Body of pancreas (tissue), 4 donors: ENCODE results near the gene TOB1. TPM values are rescaled to one million over a fixed set of nuclear protein-coding genes. Genes with fewer than 3 reads are reported as not detected.

Source experiments
- ATAC-seq: fragments of 150-250 bp; one replicate; pipeline ENCODE4 v1.9.1; 2016
- DNase-seq, 4 donors: peaks; one replicate each; pipeline ENCODE4 v3.0.0-alpha.2; 2019
- H3K27ac ChIP-seq, 4 donors: fragments of 200-600 bp; sonication (generic); 1 replicate in 3 of 4; 2 replicates in 1 of 4; pipeline versions ENCODE4 v1.5.1 to v1.6.1; 2016 to 2019; ENCODE audit warnings: mild to moderate bottlenecking in 1 of 4, mixed read lengths in 1 of 4, moderate library complexity in 1 of 4
- H3K27me3 ChIP-seq, 2 donors: fragments of 200-600 bp; sonication (generic); one replicate each; pipeline ENCODE4 v1.6.0; 2016; ENCODE audit warnings: mild to moderate bottlenecking in 1 of 2
- H3K36me3 ChIP-seq, 2 donors: fragments of 200-600 bp; sonication (generic); replicated peaks in 1 of 2; 2 replicates each; pipeline ENCODE4 v1.5.1; 2016; ENCODE audit warnings: low read depth in 2 of 2; ENCODE audit not compliant: insufficient read depth in 1 of 2
- H3K4me1 ChIP-seq: fragments of 200-600 bp; sonication (generic); one replicate; pipeline ENCODE4 v1.6.0; 2016
- H3K4me3 ChIP-seq, 2 donors: fragments of 200-600 bp; sonication (generic); 1 replicate in 1 of 2; 2 replicates in 1 of 2; pipeline ENCODE4 v1.5.1; 2016 to 2019
- H3K9me3 ChIP-seq, 3 donors: fragments of 200-600 bp; sonication (generic); 1 replicate in 2 of 3; 2 replicates in 1 of 3; pipeline ENCODE4 v1.5.1; 2016
- POLR2A ChIP-seq, 3 donors: fragments of 450-650 bp; IDR thresholded peaks; one replicate each; pipeline ENCODE4 v1.6.1; 2016; ENCODE audit warnings: antibody characterized with exemption in 3 of 3, mild to moderate bottlenecking in 2 of 3
- WGBS, 2 donors: methylation state at CpG; one replicate each; pipeline ENCODE4 v1.1.5; 2017; 5-methylcytosine and 5-hydroxymethylcytosine counted together
- intact Hi-C: fragments of 100-400 bp; cut with DNase I; formaldehyde crosslinking; loops from one replicate; pipeline ENCODE4 v1.15.1; 2023
- total RNA-seq, 2 donors: library from RNA; depleted of rRNA; stranded (reverse); fragments of >200 nt; gene quantifications; one replicate each; pipeline ENCODE4 v1.1.0, GENCODE V29; 2016
- TF ChIP-seq, protein P1 (sequence below), 7 experiments: fragments of 450-650 bp in 4 of 7; fragments of 200-600 bp in 3 of 7; sonication (generic) in 3 of 7; IDR thresholded peaks; one replicate each; pipeline ENCODE4 v1.5.1; 2016 to 2019; ENCODE audit warnings: antibody characterized with exemption in 7 of 7

TOB1 gene
- total RNA-seq, 2 donors from 2014 or later, result 36.8 to 46.1 TPM

GRCh38 chr17:50831471-50831928, 34.7 kb downstream of the TOB1 start:
- Histone ChIP-seq H3K9me3 (no peaks in the 10 kb centered on the region), H3K36me3 (no peaks in the 10 kb centered on the region), H3K4me1 (peaks cover 5% of the 10 kb centered on the region), H3K27me3 (no peaks in the 10 kb centered on the region), H3K27ac (no peak overlapping the region), H3K4me3 (no peak overlapping the region)
- no peak for DNase-seq
- 75 to 95% methylated on average over 3 to 11 of the region's 11 CpGs for WGBS, 2 donors
- no peak for TF ChIP-seq POLR2A (IDR thresholded peaks at IDR 0.05)
- TF ChIP-seq, protein P1, sequence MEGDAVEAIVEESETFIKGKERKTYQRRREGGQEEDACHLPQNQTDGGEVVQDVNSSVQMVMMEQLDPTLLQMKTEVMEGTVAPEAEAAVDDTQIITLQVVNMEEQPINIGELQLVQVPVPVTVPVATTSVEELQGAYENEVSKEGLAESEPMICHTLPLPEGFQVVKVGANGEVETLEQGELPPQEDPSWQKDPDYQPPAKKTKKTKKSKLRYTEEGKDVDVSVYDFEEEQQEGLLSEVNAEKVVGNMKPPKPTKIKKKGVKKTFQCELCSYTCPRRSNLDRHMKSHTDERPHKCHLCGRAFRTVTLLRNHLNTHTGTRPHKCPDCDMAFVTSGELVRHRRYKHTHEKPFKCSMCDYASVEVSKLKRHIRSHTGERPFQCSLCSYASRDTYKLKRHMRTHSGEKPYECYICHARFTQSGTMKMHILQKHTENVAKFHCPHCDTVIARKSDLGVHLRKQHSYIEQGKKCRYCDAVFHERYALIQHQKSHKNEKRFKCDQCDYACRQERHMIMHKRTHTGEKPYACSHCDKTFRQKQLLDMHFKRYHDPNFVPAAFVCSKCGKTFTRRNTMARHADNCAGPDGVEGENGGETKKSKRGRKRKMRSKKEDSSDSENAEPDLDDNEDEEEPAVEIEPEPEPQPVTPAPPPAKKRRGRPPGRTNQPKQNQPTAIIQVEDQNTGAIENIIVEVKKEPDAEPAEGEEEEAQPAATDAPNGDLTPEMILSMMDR (IDR thresholded peaks at IDR 0.05), result no peak
- intact Hi-C loops, result no loop called here
- no peak for ATAC-seq

GRCh38 chr17:50830994-50831393, 35.2 kb downstream of the TOB1 start:
- peaks cover 5% of the 10 kb centered on the region for H3K4me1 ChIP-seq
- H3K36me3 ChIP-seq, result no peaks in the 10 kb centered on the region
- ATAC-seq (no peak), DNase-seq (no peak)
- H3K27ac ChIP-seq, result no peak overlapping the region
- intact Hi-C loops, result no loop called here
- 77 to 82% methylated on average over 9 to 12 of the region's 12 CpGs for WGBS, 2 donors
- no peak overlapping the region for H3K4me3 ChIP-seq
- H3K9me3 ChIP-seq, result no peaks in the 10 kb centered on the region
- no peaks in the 10 kb centered on the region for H3K27me3 ChIP-seq
- TF ChIP-seq, protein P1 (IDR thresholded peaks at IDR 0.05), result no peak
- no peak for TF ChIP-seq POLR2A (IDR thresholded peaks at IDR 0.05)

GRCh38 chr17:50830352-50830751, 35.8 kb downstream of the TOB1 start:
- H3K4me1 ChIP-seq, result peaks cover 2% of the 10 kb centered on the region
- no peaks in the 10 kb centered on the region for H3K27me3 ChIP-seq
- no peak for ATAC-seq
- H3K9me3 ChIP-seq, result no peaks in the 10 kb centered on the region
- H3K4me3 ChIP-seq, result no peak overlapping the region
- intact Hi-C loops, result no loop called here
- TF ChIP-seq, protein P1 (IDR thresholded peaks at IDR 0.05), result peak in 1 of 7 experiments; percentile 11
- no peak for TF ChIP-seq POLR2A (IDR thresholded peaks at IDR 0.05)
- WGBS, 2 donors, result 61 to 66% methylated on average over 5 of the region's 5 CpGs
- H3K36me3 ChIP-seq, result no peaks in the 10 kb centered on the region
- DNase-seq, result peak in 2 of 4 donors; percentile 38 to 52
- H3K27ac ChIP-seq, result no peak overlapping the region

DNA sequence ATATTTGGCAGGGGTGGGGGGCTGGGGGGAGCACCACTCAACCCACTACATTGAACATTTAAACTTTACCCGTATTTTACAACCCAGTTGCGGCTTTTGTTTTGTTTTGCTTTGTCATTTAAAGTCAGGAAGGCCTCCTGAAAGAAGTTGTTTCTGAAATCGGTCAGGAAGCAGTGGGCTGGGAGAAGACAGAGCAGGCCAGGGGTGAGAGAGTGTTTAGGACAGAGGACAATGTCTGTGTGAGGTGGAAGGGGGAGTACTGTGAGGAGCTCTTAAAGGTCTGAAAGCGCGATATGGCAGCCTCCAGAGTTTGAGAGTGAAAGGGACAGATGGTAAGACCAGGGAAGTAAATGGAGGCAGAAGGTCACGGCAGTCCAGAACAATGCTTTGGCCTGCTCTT, 36.8 kb downstream of the TOB1 start:
- DNase-seq (no peak), ATAC-seq (no peak)
- Histone ChIP-seq H3K4me1 (no peaks in the 10 kb centered on the region), H3K36me3 (no peaks in the 10 kb centered on the region), H3K9me3 (no peaks in the 10 kb centered on the region), H3K4me3 (no peak overlapping the region), H3K27me3 (no peaks in the 10 kb centered on the region), H3K27ac (peak overlapping the region in 3 of 4 donors; percentile 12 to 50 (median 32))
- WGBS, 2 donors, result 78 to 88% methylated on average over 6 of the region's 6 CpGs
- intact Hi-C loops, result no loop called here
- TF ChIP-seq, protein P1 (IDR thresholded peaks at IDR 0.05), result no peak
- no peak for TF ChIP-seq POLR2A (IDR thresholded peaks at IDR 0.05)

GRCh38 chr17:50828508-50829170, 37.5 kb downstream of the TOB1 start:
- Histone ChIP-seq H3K9me3 (no peaks in the 10 kb centered on the region), H3K4me1 (no peaks in the 10 kb centered on the region), H3K36me3 (no peaks in the 10 kb centered on the region), H3K27me3 (no peaks in the 10 kb centered on the region), H3K4me3 (no peak overlapping the region), H3K27ac (peak overlapping the region in 3 of 4 donors; percentile 12 to 50 (median 32))
- 73 to 79% methylated on average over 6 of the region's 6 CpGs for WGBS, 2 donors
- intact Hi-C loops, result no loop called here
- TF ChIP-seq POLR2A (IDR thresholded peaks at IDR 0.05), result no peak
- ATAC-seq (peak; percentile 71), DNase-seq (no peak)
